WERI-Rb-1 (cell line): ENCODE data around the gene EFCAB8.

Experiments
- DNase-seq: peaks from one replicate; pipeline ENCODE4 v3.0.0-alpha.2; 2020
- H3K27ac ChIP-seq: fragments of 250-450 bp; sonication (Bioruptor Pico); 2 replicates; pipeline ENCODE4 v1.5.1; 2020; ENCODE audit warnings: mild to moderate bottlenecking, moderate library complexity
- H3K27me3 ChIP-seq: fragments of 250-450 bp; sonication (Bioruptor Pico); 2 replicates; pipeline ENCODE4 v1.5.1; 2021; ENCODE audit warnings: mild to moderate bottlenecking, low read depth, moderate library complexity; ENCODE audit not compliant: insufficient read depth, severe bottlenecking
- H3K36me3 ChIP-seq: fragments of 250-450 bp; sonication (Bioruptor Pico); 2 replicates; pipeline ENCODE4 v1.5.1; 2020; ENCODE audit warnings: mild to moderate bottlenecking, moderate library complexity
- H3K4me3 ChIP-seq: 2 replicates; pipeline ENCODE4 v1.5.1; 2011; ENCODE audit warnings: low read depth, mild to moderate bottlenecking, control low read depth, low read length
- H3K9me3 ChIP-seq: fragments of 250-450 bp; sonication (Bioruptor Pico); 2 replicates; pipeline ENCODE4 v1.5.1; 2021; ENCODE audit warnings: mild to moderate bottlenecking, moderate library complexity; ENCODE audit not compliant: severe bottlenecking
- TF ChIP-seq, protein P1 (sequence below): IDR thresholded peaks from 2 replicates; pipeline ENCODE4 v1.5.1; 2011; ENCODE audit warnings: low read depth, mild to moderate bottlenecking, control low read depth, inconsistent platforms, low read length

The EFCAB8 gene

DNA sequence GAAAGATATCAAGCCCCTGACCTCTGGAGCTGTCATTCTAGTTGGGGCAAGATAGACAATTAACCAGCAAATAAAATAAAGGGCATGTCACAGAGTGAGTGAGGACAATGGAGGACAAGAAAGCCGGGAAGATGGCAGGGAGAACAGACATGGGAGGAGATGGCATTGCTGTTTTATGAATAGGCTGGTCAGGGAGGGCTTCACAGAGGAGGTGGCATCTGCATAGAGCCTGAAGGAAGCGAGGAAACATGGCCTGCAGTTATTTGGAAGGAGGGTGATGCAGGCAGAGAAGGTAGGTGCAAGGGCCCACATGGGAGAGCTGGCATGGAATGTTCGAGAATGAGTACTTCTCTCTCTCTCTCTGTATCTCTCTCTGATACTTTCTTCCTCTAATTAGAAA, 63.7 kb downstream of the EFCAB8 start:
- TF ChIP-seq, protein P1, sequence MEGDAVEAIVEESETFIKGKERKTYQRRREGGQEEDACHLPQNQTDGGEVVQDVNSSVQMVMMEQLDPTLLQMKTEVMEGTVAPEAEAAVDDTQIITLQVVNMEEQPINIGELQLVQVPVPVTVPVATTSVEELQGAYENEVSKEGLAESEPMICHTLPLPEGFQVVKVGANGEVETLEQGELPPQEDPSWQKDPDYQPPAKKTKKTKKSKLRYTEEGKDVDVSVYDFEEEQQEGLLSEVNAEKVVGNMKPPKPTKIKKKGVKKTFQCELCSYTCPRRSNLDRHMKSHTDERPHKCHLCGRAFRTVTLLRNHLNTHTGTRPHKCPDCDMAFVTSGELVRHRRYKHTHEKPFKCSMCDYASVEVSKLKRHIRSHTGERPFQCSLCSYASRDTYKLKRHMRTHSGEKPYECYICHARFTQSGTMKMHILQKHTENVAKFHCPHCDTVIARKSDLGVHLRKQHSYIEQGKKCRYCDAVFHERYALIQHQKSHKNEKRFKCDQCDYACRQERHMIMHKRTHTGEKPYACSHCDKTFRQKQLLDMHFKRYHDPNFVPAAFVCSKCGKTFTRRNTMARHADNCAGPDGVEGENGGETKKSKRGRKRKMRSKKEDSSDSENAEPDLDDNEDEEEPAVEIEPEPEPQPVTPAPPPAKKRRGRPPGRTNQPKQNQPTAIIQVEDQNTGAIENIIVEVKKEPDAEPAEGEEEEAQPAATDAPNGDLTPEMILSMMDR = no peak
- no peak overlapping the region for H3K27ac ChIP-seq
- no peaks in the 10 kb centered on the region for H3K36me3 ChIP-seq
- DNase-seq = no peak
- H3K9me3 ChIP-seq = no peaks in the 10 kb centered on the region
- H3K4me3 ChIP-seq = no peak overlapping the region
- H3K27me3 ChIP-seq = no peaks in the 10 kb centered on the region

DNA sequence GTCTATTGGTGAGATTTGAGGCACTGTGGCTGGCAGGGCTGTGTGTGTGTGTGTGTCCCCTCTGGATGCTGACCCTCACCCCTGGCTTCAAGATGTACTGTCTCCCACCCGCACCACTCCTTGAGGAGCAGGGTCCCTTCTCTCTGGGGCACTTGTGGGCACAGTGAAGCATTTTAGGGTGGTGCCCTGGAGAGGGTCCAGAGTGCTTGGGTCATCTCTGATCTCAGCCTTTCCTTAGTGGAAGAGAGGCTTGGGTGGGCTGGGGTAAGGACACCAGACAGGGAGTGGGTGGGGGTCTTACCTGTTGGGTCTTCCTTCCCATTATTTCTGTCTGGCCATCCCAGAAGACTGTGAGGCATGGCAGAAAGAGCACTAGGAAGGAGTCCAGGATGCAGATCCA, 66.1 kb downstream of the EFCAB8 start:
- Histone ChIP-seq H3K36me3 (no peaks in the 10 kb centered on the region), H3K9me3 (no peaks in the 10 kb centered on the region), H3K27me3 (no peaks in the 10 kb centered on the region), H3K27ac (no peak overlapping the region), H3K4me3 (no peak overlapping the region)
- DNase-seq = no peak
- TF ChIP-seq, protein P1 = no peak

DNA sequence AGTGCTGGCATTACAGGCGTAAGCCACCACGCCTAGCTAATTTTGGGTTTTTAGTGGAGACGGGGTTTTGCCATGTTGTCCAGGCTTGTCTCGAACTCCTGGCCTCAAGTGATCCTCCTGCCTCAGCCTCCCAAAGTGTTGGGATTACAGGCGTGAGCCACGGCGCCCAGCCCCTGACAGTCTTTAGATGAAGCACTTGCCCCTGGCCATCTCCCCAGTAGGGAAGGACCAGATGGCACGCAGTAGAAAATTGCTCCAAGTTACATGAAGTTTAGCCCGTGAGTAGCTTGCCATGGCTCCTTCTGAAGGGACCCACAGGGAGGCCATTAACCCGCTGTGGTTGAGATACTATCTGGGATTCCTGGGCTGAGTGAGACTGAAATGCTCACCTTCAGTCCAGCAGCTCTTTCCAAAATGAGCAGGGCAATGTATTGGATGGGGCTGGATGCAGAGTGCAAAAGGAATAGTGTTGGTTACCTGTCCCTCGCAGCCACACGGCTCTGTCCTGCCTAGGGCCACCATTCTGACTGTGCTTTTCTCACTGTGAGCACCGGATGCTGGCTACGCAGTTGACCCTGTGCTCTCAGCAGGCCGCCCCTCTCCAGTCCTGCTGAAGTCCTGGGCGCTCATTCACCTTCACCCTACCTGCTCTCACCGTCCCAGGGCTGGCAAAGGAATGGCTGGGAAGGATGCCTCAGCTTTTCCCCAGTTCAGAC, 66.9 kb downstream of the EFCAB8 start:
- Histone ChIP-seq H3K4me3 (no peak overlapping the region), H3K27ac (no peak overlapping the region), H3K36me3 (no peaks in the 10 kb centered on the region), H3K9me3 (no peaks in the 10 kb centered on the region), H3K27me3 (no peaks in the 10 kb centered on the region)
- TF ChIP-seq, protein P1 = no peak
- DNase-seq = no peak

DNA sequence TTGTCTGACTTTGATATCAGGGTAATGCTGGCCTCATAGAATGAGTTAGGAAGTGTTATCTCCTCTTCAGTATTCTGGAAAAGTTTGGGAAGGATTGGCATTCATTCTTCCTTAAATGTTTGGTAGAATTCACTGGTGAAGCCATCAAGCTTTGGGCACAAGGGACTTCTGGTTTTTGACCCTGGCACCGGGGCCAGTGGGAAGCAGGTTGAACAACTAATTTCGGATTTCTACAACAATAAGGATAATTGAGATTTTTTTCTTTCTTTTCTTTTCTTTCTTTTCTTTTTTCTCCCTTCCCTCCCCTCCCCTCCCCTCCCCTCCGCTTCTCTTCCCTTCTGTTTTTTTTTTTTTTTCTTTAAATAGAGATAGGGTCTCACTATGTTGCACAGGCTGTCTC, 70.4 kb downstream of the EFCAB8 start:
- Histone ChIP-seq H3K36me3 (no peaks in the 10 kb centered on the region), H3K9me3 (no peaks in the 10 kb centered on the region), H3K27me3 (no peaks in the 10 kb centered on the region)

DNA sequence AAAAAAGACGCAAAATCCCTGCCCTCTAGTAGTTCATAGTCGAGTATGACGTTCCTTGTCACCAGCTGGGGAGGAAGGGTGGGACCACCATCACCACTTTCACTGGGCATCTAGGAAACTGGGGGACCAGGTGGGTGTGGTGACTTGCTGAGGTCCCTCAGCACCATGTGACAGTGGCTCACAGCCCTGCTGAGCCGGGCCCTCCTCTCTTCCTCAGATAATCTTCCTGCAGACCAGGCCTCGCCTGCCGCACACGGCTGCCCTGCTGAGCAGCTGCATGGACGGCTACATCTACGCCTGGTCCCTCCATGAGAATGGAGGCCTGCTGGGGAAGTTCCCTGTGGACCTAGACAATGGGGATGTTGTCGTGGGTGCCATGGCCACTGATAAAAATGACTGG, 71.5 kb downstream of the EFCAB8 start:
- Histone ChIP-seq H3K27me3 (no peaks in the 10 kb centered on the region), H3K9me3 (no peaks in the 10 kb centered on the region), H3K27ac (no peak overlapping the region), H3K36me3 (no peaks in the 10 kb centered on the region), H3K4me3 (no peak overlapping the region)
- TF ChIP-seq, protein P1 = no peak
- no peak for DNase-seq

More for the DNA sequence above, 70.4 kb downstream of the EFCAB8 start:
- H3K4me3 ChIP-seq = no peak overlapping the region
- no peak for DNase-seq
- H3K27ac ChIP-seq = no peak overlapping the region
- TF ChIP-seq, protein P1 = no peak

DNA sequence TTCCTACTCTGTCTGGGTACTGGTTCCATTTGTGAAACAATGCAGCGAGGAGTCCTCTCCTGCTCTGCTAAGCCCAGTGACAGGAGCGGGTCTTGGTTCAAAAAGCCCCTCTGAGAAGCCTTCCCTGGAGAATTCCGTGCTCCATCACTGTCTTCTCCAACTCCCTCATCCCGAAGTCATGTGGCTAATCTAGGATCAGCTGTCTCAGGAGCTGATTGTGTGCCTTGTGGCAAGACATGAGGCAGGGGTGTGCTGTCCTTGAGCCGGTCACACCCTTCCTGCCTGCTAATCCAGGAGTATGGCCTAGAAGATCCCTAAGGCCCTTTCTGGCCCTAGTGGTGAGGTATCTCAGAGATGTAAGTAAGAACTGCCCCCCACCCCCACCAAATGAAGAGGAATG, 72.0 kb downstream of the EFCAB8 start:
- TF ChIP-seq, protein P1 = no peak
- Histone ChIP-seq H3K27me3 (no peaks in the 10 kb centered on the region), H3K4me3 (no peak overlapping the region), H3K27ac (no peak overlapping the region), H3K36me3 (no peaks in the 10 kb centered on the region), H3K9me3 (no peaks in the 10 kb centered on the region)
- no peak for DNase-seq
